Activated T-cell treated with anti-CD3 and anti-CD28 coated beads, Interleukin-2, amount 50 U/mL, for 4 hours (primary cell): ENCODE results near the gene GPX2. TPM values are rescaled to one million over a fixed set of nuclear protein-coding genes. Genes with fewer than 3 reads are reported as not detected.

Experiments
- ATAC-seq, 2 donors: fragments of 200-7000 bp; cut with Tn5 transposase; one replicate each; pipeline ENCODE4 v1.10.0; 2021
- DNase-seq: peaks from one replicate; pipeline ENCODE4 v3.0.0-alpha.2; 2020
- H3K27me3 Mint-ChIP-seq: one replicate; pipeline ENCODE4 v1.8.0; 2021; ENCODE audit warnings: low read depth, mixed read lengths
- H3K36me3 Mint-ChIP-seq: one replicate; pipeline ENCODE4 v1.8.0; 2022; ENCODE audit warnings: mixed read lengths; ENCODE audit not compliant: insufficient read depth
- H3K4me1 Mint-ChIP-seq: one replicate; pipeline ENCODE4 v1.8.0; 2021; ENCODE audit warnings: low read depth, mixed read lengths
- H3K4me3 Mint-ChIP-seq: one replicate; pipeline ENCODE4 v1.8.0; 2021; ENCODE audit warnings: mild to moderate bottlenecking, moderate library complexity, mixed read lengths
- H3K9me3 Mint-ChIP-seq: one replicate; pipeline ENCODE4 v1.8.0; 2021; ENCODE audit warnings: mixed read lengths
- total RNA-seq, 3 donors: library from RNA; stranded (reverse); gene quantifications; one replicate each; pipeline ENCODE4 v1.2.1, GENCODE V29; 2021

GPX2 gene
- total RNA-seq, 3 donors from 2014 or later, result 0.22 TPM; not detected in 2

DNA sequence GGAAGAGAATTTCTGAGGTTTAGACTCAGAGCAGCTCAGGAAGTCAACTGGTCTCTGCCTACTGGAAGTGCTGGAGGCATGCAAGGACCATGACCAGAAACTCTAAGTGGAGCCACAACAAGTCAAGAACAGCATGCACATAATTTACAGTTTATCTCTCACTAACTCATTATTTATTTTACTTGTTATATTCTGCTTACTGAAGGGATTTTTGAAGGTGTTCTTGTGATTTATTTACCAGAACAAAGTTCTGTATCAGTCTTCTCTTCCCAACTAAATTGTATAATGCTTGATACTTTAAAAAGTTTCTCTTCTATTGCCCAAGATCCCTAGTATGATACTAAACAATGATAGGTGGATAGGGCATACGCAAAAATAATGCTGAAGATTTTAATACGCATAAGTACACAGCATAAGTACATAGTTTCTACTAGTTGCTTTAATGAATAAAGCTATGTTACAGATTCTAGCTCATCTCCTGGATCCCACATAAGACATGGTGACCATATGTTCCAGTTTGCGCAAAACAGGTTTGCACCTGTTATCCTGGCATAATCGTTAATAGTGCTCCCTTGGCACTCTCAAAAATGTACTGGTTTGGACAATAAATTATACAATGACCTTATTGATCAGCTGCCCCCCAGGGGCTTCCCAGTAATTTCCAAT lies 51.2 kb downstream of the GPX2 start:
- H3K9me3 Mint-ChIP-seq, result no peaks in the 10 kb centered on the region
- no peaks in the 10 kb centered on the region for H3K4me1 Mint-ChIP-seq
- ATAC-seq (no peak), DNase-seq (no peak)
- H3K27me3 Mint-ChIP-seq, result peaks cover 3% of the 10 kb centered on the region
- no peak overlapping the region for H3K4me3 Mint-ChIP-seq
- no peaks in the 10 kb centered on the region for H3K36me3 Mint-ChIP-seq

DNA sequence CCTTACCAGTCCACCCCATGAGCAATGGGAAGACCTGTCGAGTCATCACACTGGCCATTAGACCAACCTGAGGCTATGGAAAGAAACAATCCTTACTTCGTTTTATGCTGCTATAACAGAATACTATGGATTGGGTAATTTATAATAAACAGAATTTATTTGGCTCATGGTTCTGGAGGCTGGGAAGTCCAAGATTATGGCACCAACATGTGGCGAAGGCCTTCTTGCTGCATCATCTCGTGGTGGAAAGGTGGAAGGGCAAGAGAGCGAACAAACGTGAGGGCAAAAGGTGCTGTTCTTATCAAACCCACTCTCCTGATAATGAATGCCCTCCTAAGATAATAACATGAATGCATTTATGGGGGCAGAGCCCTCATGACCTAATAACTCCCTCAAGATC lies 53.2 kb downstream of the GPX2 start:
- no peaks in the 10 kb centered on the region for H3K4me1 Mint-ChIP-seq
- no peaks in the 10 kb centered on the region for H3K36me3 Mint-ChIP-seq
- peaks cover 6% of the 10 kb centered on the region for H3K27me3 Mint-ChIP-seq
- no peaks in the 10 kb centered on the region for H3K9me3 Mint-ChIP-seq
- DNase-seq, result no peak
- ATAC-seq, result no peak
- no peak overlapping the region for H3K4me3 Mint-ChIP-seq

Other genes with a start within 250 kb of the GPX2 start
- gene PLEKHG3, start 238.3 kb downstream of the GPX2 start, total RNA-seq, result 1 to 10 TPM; 1.1 to 6.7 (median 3.7) TPM
- gene SPTB, start 62.8 kb downstream of the GPX2 start, total RNA-seq, result under 1 TPM; 0.08 to 0.20 (median 0.08) TPM
- 10 to 100 TPM; 48.3 to 55.8 (median 49.3) TPM for gene CHURC1, start 28.3 kb downstream of the GPX2 start, total RNA-seq
- 1 to 10 TPM; 2.7 to 3.7 (median 3.5) TPM for gene RAB15, start 29.6 kb upstream of the GPX2 start, total RNA-seq
- 10 to 100 TPM in 2 of 3 donors, 1 to 10 TPM in 1; 9.4 to 11.7 (median 10.9) TPM for gene FNTB, start 44.1 kb upstream of the GPX2 start, total RNA-seq
- gene MAX, start 159.8 kb upstream of the GPX2 start, total RNA-seq, result 100 to 1,000 TPM; 134 to 151 (median 143) TPM